H1 (cell line): Measurements from ENCODE around the gene IDE. TPM values are rescaled to one million over a fixed set of nuclear protein-coding genes. Genes with fewer than 3 reads are reported as not detected.
A peak's percentile ranks its signal among the peaks of the same experiment; 100 is the strongest.

Source experiments
- CTCF ChIA-PET: fragments of 300-600 bp; sonication (Branson Sonifier 250); formaldehyde crosslinking; loops from one replicate; lab custom pipeline; 2021; ENCODE audit not compliant: partially characterized antibody; lab: Charles Lee
- POLR2A ChIA-PET: fragments of 300-600 bp; sonication (Branson Sonifier 250); formaldehyde crosslinking; loops from one replicate; lab custom pipeline; 2021; ENCODE audit warnings: inconsistent platforms; ENCODE audit not compliant: partially characterized antibody; lab: Charles Lee
- DNase-seq, 2 experiments: peaks; one replicate each; pipeline versions ENCODE4 v3.0.0 to v3.0.0-alpha.2; 2010 to 2022; ENCODE audit warnings: low spot score in 2 of 2, low read depth in 1 of 2, mixed read lengths in 1 of 2
- FAIRE-seq: peaks from 2 replicates; lab custom pipeline; 2011; peaks lifted over from hg19 to GRCh38; lab: Jason Lieb, UNC
- H2AFZ ChIP-seq: 2 replicates; pipeline ENCODE4 v1.8.1; 2012; ENCODE audit warnings: low read length, inconsistent platforms
- H2AK5ac ChIP-seq: 2 replicates; pipeline ENCODE4 v1.6.1; 2013; ENCODE audit warnings: low read depth, low read length
- H2BK120ac ChIP-seq: replicated peaks from 2 replicates; pipeline ENCODE3; 2013; ENCODE audit warnings: low read depth, low read length, inconsistent platforms
- H2BK12ac ChIP-seq: 2 replicates; pipeline ENCODE4 v1.6.1; 2013; ENCODE audit warnings: low read depth, low read length
- H2BK15ac ChIP-seq: 2 replicates; pipeline ENCODE4 v1.6.1; 2013; ENCODE audit warnings: low read length
- H2BK20ac ChIP-seq: 2 replicates; pipeline ENCODE4 v1.6.1; 2013; ENCODE audit warnings: low read length
- H2BK5ac ChIP-seq: 2 replicates; pipeline ENCODE4 v1.6.1; 2013; ENCODE audit warnings: low read depth, low read length
- H3K14ac ChIP-seq: 2 replicates; pipeline ENCODE4 v1.6.1; 2013; ENCODE audit warnings: inconsistent platforms; ENCODE audit not compliant: insufficient read length
- H3K18ac ChIP-seq: 2 replicates; pipeline ENCODE4 v1.6.1; 2013; ENCODE audit warnings: low read length; ENCODE audit errors: extremely low read depth
- H3K23ac ChIP-seq: 2 replicates; pipeline ENCODE4 v1.6.1; 2013; ENCODE audit warnings: inconsistent platforms; ENCODE audit not compliant: insufficient read length
- H3K23me2 ChIP-seq: 2 replicates; pipeline ENCODE4 v1.6.1; 2013; ENCODE audit warnings: low read depth, low read length
- H3K27ac ChIP-seq: 2 replicates; pipeline ENCODE4 v1.6.1; 2011; ENCODE audit warnings: low read depth, low read length, inconsistent platforms
- H3K27me3 ChIP-seq, 4 experiments: replicated peaks in 1 of 4; 1 replicate in 1 of 4; 2 replicates in 3 of 4; pipeline versions ENCODE4 v1.6.1 to v1.8.1; 2011 to 2013; ENCODE audit warnings: low read length in 3 of 4, mild to moderate bottlenecking in 3 of 4, inconsistent platforms in 2 of 4, mixed read lengths in 2 of 4, moderate library complexity in 1 of 4; ENCODE audit not compliant: control insufficient read depth in 3 of 4, insufficient read depth in 3 of 4; ENCODE audit errors: extremely low read depth in 1 of 4
- H3K36me3 ChIP-seq, 4 experiments: 2 replicates each; pipeline versions ENCODE4 v1.6.1 to v1.8.1; 2011 to 2013; ENCODE audit warnings: mild to moderate bottlenecking in 4 of 4, low read length in 3 of 4, moderate library complexity in 2 of 4, control low read depth in 1 of 4, inconsistent platforms in 1 of 4; ENCODE audit not compliant: insufficient read depth in 4 of 4, control insufficient read depth in 2 of 4
- H3K4ac ChIP-seq: replicated peaks from 2 replicates; pipeline ENCODE3; 2013; ENCODE audit warnings: low read length, low read depth, mixed read lengths, inconsistent platforms; ENCODE audit not compliant: insufficient read length
- H3K4me1 ChIP-seq, 4 experiments: replicated peaks in 1 of 4; 1 replicate in 1 of 4; 2 replicates in 3 of 4; pipeline versions ENCODE4 v1.6.1 to v1.8.1; 2011 to 2013; ENCODE audit warnings: low read length in 3 of 4, inconsistent platforms in 2 of 4, mixed read lengths in 1 of 4; ENCODE audit not compliant: insufficient read depth in 4 of 4, control insufficient read depth in 3 of 4
- H3K4me2 ChIP-seq, 2 experiments: 2 replicates each; pipeline versions ENCODE4 v1.6.1 to v1.8.1; 2011 to 2013; ENCODE audit warnings: low read depth in 2 of 2, low read length in 2 of 2, control low read depth in 1 of 2, inconsistent platforms in 1 of 2, mild to moderate bottlenecking in 1 of 2; ENCODE audit not compliant: insufficient read depth in 1 of 2
- H3K4me3 ChIP-seq, 4 experiments: fragments of 200-600, 300-600 bp in 1 of 4; sonication (generic), shearing (Covaris generic), sonication (Bioruptor Twin) in 1 of 4; 2 replicates each; pipeline versions ENCODE4 v1.5.1 to v1.8.1; 2011 to 2016; ENCODE audit warnings: low read length in 4 of 4, low read depth in 3 of 4, control low read depth in 2 of 4, inconsistent platforms in 2 of 4, mild to moderate bottlenecking in 2 of 4, mixed read lengths in 1 of 4, moderate library complexity in 1 of 4; ENCODE audit not compliant: insufficient read depth in 2 of 4; ENCODE audit errors: extremely low read depth in 1 of 4
- H3K56ac ChIP-seq: replicated peaks from 2 replicates; pipeline ENCODE3; 2013; ENCODE audit warnings: low read depth, mild to moderate bottlenecking, mixed read lengths, low read length, inconsistent platforms; ENCODE audit not compliant: insufficient read length
- H3K79me1 ChIP-seq: 2 replicates; pipeline ENCODE4 v1.6.1; 2013; ENCODE audit warnings: low read depth, low read length, control low read depth
- H3K79me2 ChIP-seq, 2 experiments: 2 replicates each; pipeline versions ENCODE4 v1.6.1 to v1.8.1; 2012 to 2013; ENCODE audit warnings: low read length in 2 of 2, mild to moderate bottlenecking in 2 of 2, inconsistent platforms in 1 of 2; ENCODE audit not compliant: insufficient read depth in 2 of 2, control insufficient read depth in 1 of 2
- H3K9ac ChIP-seq, 4 experiments: replicated peaks in 1 of 4; 1 replicate in 1 of 4; 2 replicates in 3 of 4; pipeline versions ENCODE4 v1.6.1 to v1.8.1; 2011 to 2013; ENCODE audit warnings: low read depth in 3 of 4, low read length in 3 of 4, control low read depth in 2 of 4, mild to moderate bottlenecking in 2 of 4, moderate library complexity in 2 of 4, inconsistent platforms in 1 of 4; ENCODE audit errors: extremely low read depth in 1 of 4
- H3K9me3 ChIP-seq, 2 experiments: 2 replicates each; pipeline versions ENCODE4 v1.6.1 to v1.8.1; 2012 to 2013; ENCODE audit warnings: mild to moderate bottlenecking in 2 of 2, moderate library complexity in 2 of 2, control low read depth in 1 of 2, inconsistent platforms in 1 of 2, low read depth in 1 of 2, low read length in 1 of 2, mixed read lengths in 1 of 2; ENCODE audit not compliant: insufficient read depth in 2 of 2
- H4K20me1 ChIP-seq, 2 experiments: replicated peaks in 1 of 2; 2 replicates each; pipeline versions ENCODE3 to v1.8.1; 2011 to 2013; ENCODE audit warnings: inconsistent platforms in 2 of 2, low read length in 2 of 2, mild to moderate bottlenecking in 1 of 2; ENCODE audit not compliant: insufficient read depth in 2 of 2, control insufficient read depth in 1 of 2
- H4K5ac ChIP-seq: 2 replicates; pipeline ENCODE4 v1.6.1; 2013; ENCODE audit warnings: low read length, low read depth, mixed read lengths, inconsistent platforms; ENCODE audit not compliant: insufficient read length
- H4K8ac ChIP-seq: 2 replicates; pipeline ENCODE4 v1.8.0; 2013; ENCODE audit warnings: mild to moderate bottlenecking, moderate library complexity, low read length, inconsistent platforms; ENCODE audit not compliant: insufficient read depth; ENCODE audit errors: extremely low read depth
- H4K91ac ChIP-seq: replicated peaks from 2 replicates; pipeline ENCODE3; 2013; ENCODE audit warnings: low read length, mixed read lengths, inconsistent platforms; ENCODE audit not compliant: insufficient read length
- ASH2L ChIP-seq: fragments of 200-600, 300-600 bp; sonication (generic); IDR thresholded peaks from one replicate; pipeline ENCODE4 v1.7.1; 2017; ENCODE audit warnings: low read length
- BRCA1 ChIP-seq: IDR thresholded peaks from 2 replicates; pipeline ENCODE4 v1.6.1; 2012; ENCODE audit warnings: low read depth, low read length, improper control_type of control experiment
- CBX8 ChIP-seq: fragments of 300-800, 300-1000 bp; sonication (generic); IDR thresholded peaks from 2 replicates; pipeline ENCODE4 v1.7.1; 2016; ENCODE audit warnings: low read depth, low read length, borderline replicate concordance
- EP300 ChIP-seq, 2 experiments: IDR thresholded peaks; 1 replicate in 1 of 2; 2 replicates in 1 of 2; pipeline ENCODE4 v1.6.1; 2011 to 2012; ENCODE audit warnings: low read depth in 2 of 2, low read length in 2 of 2, mild to moderate bottlenecking in 2 of 2, borderline replicate concordance in 1 of 2, inconsistent platforms in 1 of 2, moderate library complexity in 1 of 2
- FOSL1 ChIP-seq: IDR thresholded peaks from 2 replicates; pipeline ENCODE4 v1.6.1; 2011; ENCODE audit warnings: mild to moderate bottlenecking, low read depth, low read length, moderate library complexity; ENCODE audit not compliant: insufficient read depth
- GABPA ChIP-seq: IDR thresholded peaks from 2 replicates; pipeline ENCODE4 v1.6.1; 2011; ENCODE audit warnings: mild to moderate bottlenecking, low read length, moderate library complexity, borderline replicate concordance; ENCODE audit not compliant: insufficient read depth
- HDAC6 ChIP-seq: IDR thresholded peaks from one replicate; pipeline ENCODE4 v1.7.1; 2012; ENCODE audit warnings: low read depth, mild to moderate bottlenecking, inconsistent platforms, low read length, moderate library complexity
- KDM1A ChIP-seq: fragments of 200-600, 300-600 bp; sonication (generic); IDR thresholded peaks from 2 replicates; pipeline ENCODE4 v1.7.1; 2016; ENCODE audit warnings: mild to moderate bottlenecking, low read length, borderline replicate concordance
- POLR2A ChIP-seq, 2 experiments: IDR thresholded peaks; 1 replicate in 1 of 2; 2 replicates in 1 of 2; pipeline ENCODE4 v1.6.1; 2011; ENCODE audit warnings: low read depth in 2 of 2, low read length in 2 of 2, mild to moderate bottlenecking in 2 of 2; ENCODE audit errors: control extremely low read depth in 1 of 2
- POLR2AphosphoS5 ChIP-seq: IDR thresholded peaks from 2 replicates; pipeline ENCODE4 v1.6.1; 2011; ENCODE audit warnings: low read depth, low read length
- SRF ChIP-seq: IDR thresholded peaks from 2 replicates; pipeline ENCODE4 v1.6.1; 2011; ENCODE audit warnings: mild to moderate bottlenecking, low read depth, low read length, moderate library complexity
- TBP ChIP-seq: IDR thresholded peaks from 2 replicates; pipeline ENCODE4 v1.6.1; 2011; ENCODE audit warnings: low read depth, low read length, improper control_type of control experiment
- YY1 ChIP-seq: IDR thresholded peaks from 2 replicates; pipeline ENCODE4 v1.6.1; 2011; ENCODE audit warnings: low read depth, mild to moderate bottlenecking, low read length
- WGBS, 2 experiments: shearing (Covaris generic) in 1 of 2; methylation state at CpG; one replicate each; pipeline versions ENCODE4 v1.1.6 to v1.1.7; 2013 to 2015; ENCODE audit warnings: low lambda C conversion rate in 2 of 2, mixed read lengths in 2 of 2, inconsistent platforms in 1 of 2, low coverage in 1 of 2, missing lambda C conversion rate in 1 of 2; ENCODE audit not compliant: insufficient replicate concordance in 2 of 2, insufficient coverage in 1 of 2, insufficient read length in 1 of 2; ENCODE audit errors: extremely low coverage in 1 of 2, missing lambda C conversion rate in 1 of 2; 5-methylcytosine and 5-hydroxymethylcytosine counted together
- polyA plus RNA-seq, 7 experiments: library from polyadenylated mRNA; depleted of rRNA in 3 of 7; stranded (reverse) in 5 of 7; unstranded in 2 of 7; fragments of >200 nt in 5 of 7; fragments of 200-250 nt in 2 of 7; gene quantifications; 1 replicate in 5 of 7; 2 replicates in 1 of 7; 4 replicates in 1 of 7; pipeline versions ENCODE4 v1.2.1 to v1.2.3, GENCODE V29; 2011 to 2013; ENCODE audit warnings: missing spikeins in 2 of 7, mixed read lengths in 2 of 7
- total RNA-seq: library from RNA; stranded (reverse); fragmentation: NEBNext Ultra II Directional; extraction: Animal tissue kit (Norgen Biotek cat#: 25700); gene quantifications from 2 replicates; pipeline ENCODE4 v1.2.1, GENCODE V29; 2021

The IDE gene
- total and polyA plus RNA-seq, 2 of the 8 experiments (the other 6 are each of a cell fraction or from before 2014, with no cell fraction given), result 12.7 to 52.7 TPM

GRCh38 chr10:92407305-92408016 lies 166.4 kb downstream of the IDE start:
- Histone ChIP-seq H3K9ac (no peak overlapping the region), H3K4me3 (no peak overlapping the region), H3K9me3 (no peaks in the 10 kb centered on the region), H2BK120ac (no peak overlapping the region), H3K23ac (no peak overlapping the region), H2BK20ac (no peak overlapping the region), H3K36me3 (no peaks in the 10 kb centered on the region), H4K5ac (no peak overlapping the region), H3K79me1 (no peaks in the 10 kb centered on the region), H4K20me1 (no peaks in the 10 kb centered on the region), H2BK12ac (no peak overlapping the region; the same call in 1 of the 2 replicates), H3K56ac (no peak overlapping the region), H2BK15ac (peak overlapping the region; percentile 31; the same call in 1 of the 2 replicates), H3K4ac (no peak overlapping the region), H3K79me2 (no peaks in the 10 kb centered on the region), H2BK5ac (no peak overlapping the region), H2AK5ac (no peak overlapping the region), H2AFZ (no peak overlapping the region), H3K14ac (no peak overlapping the region), H3K27me3 (no peaks in the 10 kb centered on the region), H4K8ac (peak overlapping the region; percentile 14; the same call in 1 of the 2 replicates), H3K4me1 (peaks cover 0 to 13% (median 2%) of the 10 kb centered on the region in 4 experiments; a peak in 4 of 7 replicates), H3K27ac (no peak overlapping the region), H3K18ac (no peak overlapping the region; the same call in 1 of the 2 replicates), H3K4me2 (no peak overlapping the region), H4K91ac (no peak overlapping the region), H3K23me2 (peaks cover 3% of the 10 kb centered on the region; the same call in 1 of the 2 replicates)
- POLR2A ChIA-PET, result interaction anchor here (0.7 kb wide), 1 partner anchor 12 kb away, joined by 3 read pairs; no protein-coding TSS in a partner anchor
- FAIRE-seq, result no peak
- WGBS, 2 experiments, result 80% methylated on average over 9 of the region's 9 CpGs; no CpG with 5 or more reads in 1 of the 2 experiments
- no peak for DNase-seq
- CTCF ChIA-PET, result interaction anchor here (0.6 to 1.5 kb wide), 2 partner anchors 13 to 724 kb away, joined by 3 to 6 read pairs; no protein-coding TSS in a partner anchor
- TF ChIP-seq YY1 (no peak), SRF (no peak), FOSL1 (no peak), CBX8 (no peak), TBP (no peak), POLR2A (IDR thresholded peaks at IDR 0.05; ENCODE audit: control extremely low read depth in 1 of 2, low read depth in 2 of 2, low read length in 2 of 2) (no peak), KDM1A (no peak), BRCA1 (no peak), HDAC6 (no peak), EP300 (IDR thresholded peaks at IDR 0.05; ENCODE audit: borderline replicate concordance in 1 of 2, low read depth in 2 of 2, low read length in 2 of 2) (no peak), ASH2L (no peak), GABPA (no peak), POLR2AphosphoS5 (no peak)
